Bronchial epithelial cell (primary cell): ENCODE measurements around the gene ATP2A2. TPM values are rescaled to one million over a fixed set of nuclear protein-coding genes. Genes with fewer than 3 reads are reported as not detected.

ENCODE experiments used
- DNase-seq: peaks from one replicate; pipeline ENCODE4 v3.0.0-alpha.2; 2010; ENCODE audit warnings: low read depth
- FAIRE-seq: peaks from 2 replicates; lab custom pipeline; 2011; peaks lifted over from hg19 to GRCh38; lab: Jason Lieb, UNC
- H3K27me3 ChIP-seq: 2 replicates; pipeline ENCODE4 v1.5.1; 2011; ENCODE audit warnings: low read length; ENCODE audit not compliant: control insufficient read depth, insufficient read depth
- H3K36me3 ChIP-seq: 2 replicates; pipeline ENCODE4 v1.5.1; 2011; ENCODE audit warnings: low read length; ENCODE audit not compliant: control insufficient read depth, insufficient read depth
- H3K4me3 ChIP-seq: 2 replicates; pipeline ENCODE4 v1.5.1; 2011; ENCODE audit warnings: mild to moderate bottlenecking, low read depth, low read length, control low read depth
- total RNA-seq: library from RNA; depleted of rRNA; stranded (reverse); fragments of >200 nt; gene quantifications from 2 replicates; pipeline ENCODE4 v1.2.1, GENCODE V29; 2014
- TF ChIP-seq, protein P1 (sequence below): IDR thresholded peaks from 2 replicates; pipeline ENCODE4 v1.5.1; 2011; ENCODE audit warnings: mild to moderate bottlenecking, moderate library complexity, low read length, control low read depth, inconsistent platforms; ENCODE audit not compliant: insufficient read depth, severe bottlenecking

The ATP2A2 gene
- total RNA-seq, 1 donor from 2014 or later = 125 TPM

GRCh38 chr12:110243227-110243626 lies 37.8 kb upstream of the ATP2A2 start:
- no peak for DNase-seq
- FAIRE-seq = no peak

GRCh38 chr12:110244372-110244771 lies 36.7 kb upstream of the ATP2A2 start:
- FAIRE-seq (no peak), DNase-seq (no peak)
- H3K27me3 ChIP-seq = no peaks in the 10 kb centered on the region
- no peaks in the 10 kb centered on the region for H3K36me3 ChIP-seq
- H3K4me3 ChIP-seq = no peak overlapping the region
- TF ChIP-seq, protein P1, sequence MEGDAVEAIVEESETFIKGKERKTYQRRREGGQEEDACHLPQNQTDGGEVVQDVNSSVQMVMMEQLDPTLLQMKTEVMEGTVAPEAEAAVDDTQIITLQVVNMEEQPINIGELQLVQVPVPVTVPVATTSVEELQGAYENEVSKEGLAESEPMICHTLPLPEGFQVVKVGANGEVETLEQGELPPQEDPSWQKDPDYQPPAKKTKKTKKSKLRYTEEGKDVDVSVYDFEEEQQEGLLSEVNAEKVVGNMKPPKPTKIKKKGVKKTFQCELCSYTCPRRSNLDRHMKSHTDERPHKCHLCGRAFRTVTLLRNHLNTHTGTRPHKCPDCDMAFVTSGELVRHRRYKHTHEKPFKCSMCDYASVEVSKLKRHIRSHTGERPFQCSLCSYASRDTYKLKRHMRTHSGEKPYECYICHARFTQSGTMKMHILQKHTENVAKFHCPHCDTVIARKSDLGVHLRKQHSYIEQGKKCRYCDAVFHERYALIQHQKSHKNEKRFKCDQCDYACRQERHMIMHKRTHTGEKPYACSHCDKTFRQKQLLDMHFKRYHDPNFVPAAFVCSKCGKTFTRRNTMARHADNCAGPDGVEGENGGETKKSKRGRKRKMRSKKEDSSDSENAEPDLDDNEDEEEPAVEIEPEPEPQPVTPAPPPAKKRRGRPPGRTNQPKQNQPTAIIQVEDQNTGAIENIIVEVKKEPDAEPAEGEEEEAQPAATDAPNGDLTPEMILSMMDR = no peak

More at GRCh38 chr12:110243227-110243626, 37.8 kb upstream of the ATP2A2 start:
- no peaks in the 10 kb centered on the region for H3K27me3 ChIP-seq
- H3K4me3 ChIP-seq = no peak overlapping the region
- H3K36me3 ChIP-seq = no peaks in the 10 kb centered on the region
- TF ChIP-seq, protein P1 = no peak

- TF ChIP-seq, protein P1 = no peak
- DNase-seq = no peak
- no peaks in the 10 kb centered on the region for H3K27me3 ChIP-seq
- H3K4me3 ChIP-seq = no peak overlapping the region
- no peak for FAIRE-seq
- H3K36me3 ChIP-seq = no peaks in the 10 kb centered on the region
These were observed 36.2 kb upstream of the ATP2A2 start for GRCh38 chr12:110244829-110245228.

DNA sequence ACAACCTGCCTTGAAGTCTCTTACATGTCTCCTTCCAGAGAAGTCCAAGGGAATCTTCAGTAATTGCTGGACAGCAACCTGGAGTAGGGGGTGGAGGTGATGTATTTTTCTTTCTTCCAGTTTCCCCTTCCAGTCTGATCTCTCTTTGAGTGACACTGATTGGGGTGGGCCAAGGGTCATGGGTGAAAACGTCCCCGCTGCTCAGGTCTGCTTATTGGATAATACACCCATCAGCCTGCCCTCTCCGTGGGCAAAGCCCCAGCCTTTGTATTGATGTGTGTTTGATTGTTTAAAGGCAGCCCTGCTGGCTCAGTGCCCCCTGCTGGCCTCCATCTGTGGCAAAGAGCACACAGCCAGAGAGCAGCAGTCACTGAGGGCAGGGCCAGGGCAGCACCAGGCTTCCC lies 35.7 kb upstream of the ATP2A2 start:
- FAIRE-seq = no peak
- no peak for DNase-seq
- TF ChIP-seq, protein P1 = peak; percentile 43

GRCh38 chr12:110246636-110247339 lies 34.3 kb upstream of the ATP2A2 start:
- TF ChIP-seq, protein P1 = no peak
- FAIRE-seq (no peak), DNase-seq (peak; percentile 58)
- H3K4me3 ChIP-seq = no peak overlapping the region
- no peaks in the 10 kb centered on the region for H3K36me3 ChIP-seq
- H3K27me3 ChIP-seq = no peaks in the 10 kb centered on the region

More for the DNA sequence above, 35.7 kb upstream of the ATP2A2 start:
- no peak overlapping the region for H3K4me3 ChIP-seq
- H3K27me3 ChIP-seq = no peaks in the 10 kb centered on the region
- H3K36me3 ChIP-seq = no peaks in the 10 kb centered on the region
